ENCODE data around the gene TCFL5. TPM values are rescaled to one million over a fixed set of nuclear protein-coding genes. Genes with fewer than 3 reads are reported as not detected.

Gene TCFL5
- total RNA-seq, 1 donor from 2014 or later, result 6.3 TPM

DNA sequence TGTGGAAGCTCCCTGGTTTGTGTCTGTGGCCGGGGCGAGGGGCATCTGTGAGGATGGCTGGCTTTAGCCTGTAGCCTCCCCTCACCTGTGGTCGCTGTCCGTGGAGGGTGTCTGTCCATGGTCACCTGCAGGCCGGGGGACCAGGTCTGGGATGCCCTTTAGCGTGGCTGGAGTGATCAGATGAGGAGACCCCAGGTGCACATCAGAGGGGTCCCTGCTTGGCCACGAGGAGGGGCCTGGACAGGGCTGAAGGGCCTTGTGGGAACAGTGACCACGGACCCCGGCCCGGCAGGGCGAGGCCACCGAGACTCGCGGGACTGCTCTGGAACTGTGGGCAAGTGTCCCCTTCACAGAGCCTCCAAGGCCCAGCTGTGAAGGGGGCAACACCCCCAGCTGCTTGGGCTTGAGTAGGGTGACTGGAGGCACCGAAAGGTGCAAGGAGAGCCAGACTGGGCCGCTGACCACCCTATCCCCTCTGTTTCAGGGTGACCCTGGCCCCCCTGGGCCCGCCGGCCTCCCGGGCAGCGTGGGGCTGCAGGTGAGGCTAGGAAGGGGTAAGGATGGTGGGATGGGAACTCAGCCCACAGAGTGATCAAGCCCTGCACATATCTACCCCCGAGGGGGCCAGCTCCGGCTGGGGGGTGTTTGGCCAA, 36.2 kb downstream of the TCFL5 start:
- no peak overlapping the region for H3K27ac ChIP-seq (ENCODE audit: low read depth, low read length)
- H3K4me3 ChIP-seq (ENCODE audit: low read length in 3 of 3), result no peak overlapping the region
- H3K27me3 ChIP-seq (ENCODE audit: control insufficient read depth in 3 of 3, insufficient read depth in 3 of 3, low read length in 3 of 3), result peaks cover 2 to 15% (median 13%) of the 10 kb centered on the region in 3 donors
- H3K9ac ChIP-seq (ENCODE audit: low read depth in 1 of 3, low read length in 3 of 3), result no peak overlapping the region
- peaks cover 0 to 8% (median 0%) of the 10 kb centered on the region in 3 donors for H3K4me1 ChIP-seq (ENCODE audit: control insufficient read depth in 3 of 3, insufficient read depth in 3 of 3, low read length in 3 of 3)
- no peaks in the 10 kb centered on the region for H3K36me3 ChIP-seq (ENCODE audit: control insufficient read depth in 3 of 3, insufficient read depth in 3 of 3, low read length in 3 of 3)
- H3K9me3 ChIP-seq (ENCODE audit: control insufficient read depth in 3 of 3, low read length in 3 of 3), result no peaks in the 10 kb centered on the region

DNA sequence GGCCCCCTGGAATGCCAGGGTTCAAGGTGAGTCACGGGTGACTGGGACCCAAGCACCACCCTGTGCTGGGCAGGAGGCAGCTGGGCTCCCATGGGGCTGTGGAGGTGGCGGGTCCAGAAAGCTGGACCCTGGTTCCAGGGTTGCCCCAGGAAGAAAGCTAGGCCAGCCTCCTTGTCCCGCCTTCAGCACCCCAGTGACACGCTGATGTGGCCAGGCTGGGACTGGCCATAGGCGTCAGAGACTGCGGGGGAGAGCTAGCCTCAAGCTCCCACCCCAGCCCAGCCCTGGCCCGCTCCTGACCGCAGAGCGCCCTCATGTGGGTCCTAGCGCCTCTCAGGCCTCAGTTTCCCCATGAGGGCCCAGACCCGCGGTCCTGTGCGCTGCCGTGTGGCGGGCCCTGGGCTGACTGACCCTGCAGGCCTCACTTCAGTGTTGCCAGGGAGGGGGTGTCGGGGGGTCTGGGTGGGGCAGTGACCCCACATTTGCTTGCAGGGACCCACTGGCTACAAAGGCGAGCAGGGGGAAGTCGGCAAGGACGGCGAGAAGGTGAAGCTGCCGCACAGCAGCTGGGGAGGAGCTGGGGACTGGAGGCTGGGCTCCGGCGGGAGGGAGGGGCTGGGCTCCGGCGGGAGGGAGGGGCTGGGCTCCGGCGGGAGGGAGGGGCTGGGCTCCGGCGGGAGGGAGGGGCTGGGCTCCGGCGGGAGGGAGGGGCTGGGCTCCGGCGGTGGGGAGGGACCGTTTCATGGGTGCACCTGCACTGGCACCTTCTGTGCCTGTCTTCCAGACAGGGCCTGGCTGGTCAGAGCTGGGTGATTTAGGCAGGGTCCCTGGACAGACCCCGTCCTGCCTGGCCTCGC, 36.9 kb downstream of the TCFL5 start:
- peaks cover under 1 to 13% (median 2%) of the 10 kb centered on the region in 3 donors for H3K4me1 ChIP-seq (ENCODE audit: control insufficient read depth in 3 of 3, insufficient read depth in 3 of 3, low read length in 3 of 3)
- no peak overlapping the region for H3K27ac ChIP-seq (ENCODE audit: low read depth, low read length)
- H3K27me3 ChIP-seq (ENCODE audit: control insufficient read depth in 3 of 3, insufficient read depth in 3 of 3, low read length in 3 of 3), result peaks cover 9 to 23% (median 20%) of the 10 kb centered on the region in 3 donors
- H3K4me3 ChIP-seq (ENCODE audit: low read length in 3 of 3), result peak overlapping the region in 1 of 3 donors; percentile 35
- no peaks in the 10 kb centered on the region for H3K36me3 ChIP-seq (ENCODE audit: control insufficient read depth in 3 of 3, insufficient read depth in 3 of 3, low read length in 3 of 3)
- H3K9ac ChIP-seq (ENCODE audit: low read depth in 1 of 3, low read length in 3 of 3), result peak overlapping the region in 1 of 3 donors; percentile 62
- no peaks in the 10 kb centered on the region for H3K9me3 ChIP-seq (ENCODE audit: control insufficient read depth in 3 of 3, low read length in 3 of 3)

DNA sequence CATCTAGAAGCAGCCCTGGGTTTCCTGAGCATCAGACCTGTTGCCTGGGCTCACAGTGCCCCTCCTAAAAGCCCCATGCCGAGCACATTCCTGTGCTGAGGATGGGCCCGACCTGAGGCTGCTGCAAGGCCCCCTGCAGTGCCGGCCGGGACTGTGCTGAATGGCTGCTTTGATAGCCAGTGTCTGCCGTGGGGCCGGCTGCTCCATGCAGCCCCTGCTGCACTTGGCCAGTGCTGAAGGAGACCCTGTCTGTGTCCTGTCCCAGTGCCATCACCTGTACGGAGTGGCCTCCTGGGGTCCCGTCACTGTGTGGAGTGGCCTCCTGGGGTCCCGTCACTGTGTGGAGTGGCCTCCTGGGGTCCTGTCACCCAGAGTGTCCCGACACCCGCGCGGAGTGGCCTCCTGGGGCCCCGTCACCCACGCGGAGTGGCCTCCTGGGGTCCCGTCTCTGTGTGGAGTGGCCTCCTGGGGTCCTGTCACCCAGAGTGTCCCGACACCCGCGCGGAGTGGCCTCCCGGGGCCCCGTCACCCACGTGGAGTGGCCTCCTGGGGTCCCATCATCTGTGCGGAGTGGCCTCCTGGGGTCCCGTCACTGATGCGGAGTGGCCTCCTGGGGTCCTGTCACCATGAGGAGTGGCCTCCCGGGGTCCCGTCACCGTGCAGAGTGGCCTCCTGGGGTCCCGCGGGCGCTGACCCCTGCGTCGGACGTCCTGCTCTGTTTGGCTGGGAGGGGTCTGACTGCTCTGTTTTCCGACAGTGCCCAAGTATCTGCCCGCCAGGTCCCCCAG, 37.7 kb downstream of the TCFL5 start:
- Histone ChIP-seq H3K36me3 (ENCODE audit: control insufficient read depth in 3 of 3, insufficient read depth in 3 of 3, low read length in 3 of 3) (no peaks in the 10 kb centered on the region), H3K9me3 (ENCODE audit: control insufficient read depth in 3 of 3, low read length in 3 of 3) (no peaks in the 10 kb centered on the region), H3K27ac (ENCODE audit: low read depth, low read length) (no peak overlapping the region), H3K4me1 (ENCODE audit: control insufficient read depth in 3 of 3, insufficient read depth in 3 of 3, low read length in 3 of 3) (peaks cover 4 to 21% (median 10%) of the 10 kb centered on the region in 3 donors), H3K27me3 (ENCODE audit: control insufficient read depth in 3 of 3, insufficient read depth in 3 of 3, low read length in 3 of 3) (peaks cover 18 to 30% (median 28%) of the 10 kb centered on the region in 3 donors), H3K4me3 (ENCODE audit: low read length in 3 of 3) (no peak overlapping the region), H3K9ac (ENCODE audit: low read depth in 1 of 3, low read length in 3 of 3) (peak overlapping the region in 1 of 3 donors; percentile 62)

DNA sequence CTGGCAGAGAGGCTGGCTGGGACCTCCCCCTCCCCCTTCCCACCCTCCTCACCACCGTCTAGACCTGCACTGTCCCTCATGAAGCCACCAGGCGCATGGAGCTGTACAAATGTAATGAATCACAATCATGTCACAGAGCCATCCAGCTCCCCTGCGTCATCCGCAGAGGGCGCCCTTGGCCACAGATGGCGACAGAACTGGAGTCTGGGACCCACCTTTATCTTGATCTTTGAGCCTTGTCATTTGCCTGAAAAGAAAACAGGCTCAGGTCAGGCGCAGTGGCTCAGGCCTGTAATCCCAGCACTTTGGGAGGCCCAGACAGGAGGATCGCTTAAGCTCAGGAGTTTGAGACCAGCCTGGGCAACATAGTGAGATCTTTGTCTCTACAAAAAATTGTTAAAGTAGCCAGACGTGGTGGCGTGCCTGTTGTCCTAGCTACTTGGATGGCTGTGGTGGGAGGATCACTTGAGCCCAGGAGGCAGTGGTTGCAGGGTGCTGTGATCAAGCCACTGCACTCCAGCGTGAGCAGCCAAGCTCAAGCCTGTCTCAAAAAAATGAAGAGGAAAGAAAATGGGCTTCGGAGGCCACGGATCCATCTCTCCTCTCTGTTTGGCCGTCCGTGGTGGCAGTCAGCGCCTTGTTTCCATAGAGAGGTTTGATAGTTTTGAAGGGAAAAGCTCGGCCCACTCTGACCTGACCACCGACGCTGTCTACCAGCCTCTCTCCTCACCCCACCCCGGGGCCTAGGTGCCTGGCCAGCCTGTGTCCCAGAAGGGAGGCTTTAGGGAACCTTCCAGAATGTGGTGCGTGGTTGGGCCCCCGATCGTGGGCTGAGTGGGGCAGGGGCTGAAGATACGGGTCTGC, 38.6 kb downstream of the TCFL5 start:
- Histone ChIP-seq H3K9me3 (ENCODE audit: control insufficient read depth in 3 of 3, low read length in 3 of 3) (no peaks in the 10 kb centered on the region), H3K36me3 (ENCODE audit: control insufficient read depth in 3 of 3, insufficient read depth in 3 of 3, low read length in 3 of 3) (no peaks in the 10 kb centered on the region), H3K27ac (ENCODE audit: low read depth, low read length) (no peak overlapping the region), H3K4me1 (ENCODE audit: control insufficient read depth in 3 of 3, insufficient read depth in 3 of 3, low read length in 3 of 3) (peaks cover 9 to 30% (median 17%) of the 10 kb centered on the region in 3 donors), H3K27me3 (ENCODE audit: control insufficient read depth in 3 of 3, insufficient read depth in 3 of 3, low read length in 3 of 3) (peaks cover 26 to 39% (median 33%) of the 10 kb centered on the region in 3 donors), H3K4me3 (ENCODE audit: low read length in 3 of 3) (no peak overlapping the region), H3K9ac (ENCODE audit: low read depth in 1 of 3, low read length in 3 of 3) (no peak overlapping the region)

DNA sequence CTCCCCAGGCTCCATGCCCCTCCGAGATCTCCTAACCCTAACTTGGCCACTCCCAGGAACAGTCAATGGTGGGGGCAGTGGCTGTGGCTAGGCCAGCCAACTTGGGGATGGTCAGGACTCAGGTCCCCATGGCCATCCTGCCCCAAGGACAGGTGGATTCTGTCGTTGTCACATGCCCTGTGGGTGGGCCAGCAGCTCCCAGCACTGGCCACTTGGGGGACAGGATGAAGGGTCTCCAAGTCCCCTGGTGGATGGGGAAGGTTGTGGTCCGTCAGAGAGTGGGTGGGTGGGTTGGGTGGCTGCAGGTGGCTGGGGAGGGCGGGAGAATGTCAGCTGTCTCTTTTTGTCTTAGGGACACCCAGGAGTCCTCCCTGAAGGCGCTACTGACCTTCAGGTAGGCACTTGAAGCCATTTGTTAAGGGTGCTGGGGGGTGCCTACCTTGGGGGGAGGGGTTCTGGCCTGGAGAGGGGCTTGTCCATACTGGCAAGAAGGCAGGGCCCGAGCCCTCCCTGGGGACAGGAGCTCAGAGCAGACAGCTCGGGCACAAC, 39.3 kb downstream of the TCFL5 start:
- no peak overlapping the region for H3K27ac ChIP-seq (ENCODE audit: low read depth, low read length)
- H3K9ac ChIP-seq (ENCODE audit: low read depth in 1 of 3, low read length in 3 of 3), result no peak overlapping the region
- no peaks in the 10 kb centered on the region for H3K36me3 ChIP-seq (ENCODE audit: control insufficient read depth in 3 of 3, insufficient read depth in 3 of 3, low read length in 3 of 3)
- no peak overlapping the region for H3K4me3 ChIP-seq (ENCODE audit: low read length in 3 of 3)
- peaks cover 33 to 46% (median 38%) of the 10 kb centered on the region in 3 donors for H3K27me3 ChIP-seq (ENCODE audit: control insufficient read depth in 3 of 3, insufficient read depth in 3 of 3, low read length in 3 of 3)
- peaks cover 9 to 32% (median 17%) of the 10 kb centered on the region in 3 donors for H3K4me1 ChIP-seq (ENCODE audit: control insufficient read depth in 3 of 3, insufficient read depth in 3 of 3, low read length in 3 of 3)
- H3K9me3 ChIP-seq (ENCODE audit: control insufficient read depth in 3 of 3, low read length in 3 of 3), result no peaks in the 10 kb centered on the region

DNA sequence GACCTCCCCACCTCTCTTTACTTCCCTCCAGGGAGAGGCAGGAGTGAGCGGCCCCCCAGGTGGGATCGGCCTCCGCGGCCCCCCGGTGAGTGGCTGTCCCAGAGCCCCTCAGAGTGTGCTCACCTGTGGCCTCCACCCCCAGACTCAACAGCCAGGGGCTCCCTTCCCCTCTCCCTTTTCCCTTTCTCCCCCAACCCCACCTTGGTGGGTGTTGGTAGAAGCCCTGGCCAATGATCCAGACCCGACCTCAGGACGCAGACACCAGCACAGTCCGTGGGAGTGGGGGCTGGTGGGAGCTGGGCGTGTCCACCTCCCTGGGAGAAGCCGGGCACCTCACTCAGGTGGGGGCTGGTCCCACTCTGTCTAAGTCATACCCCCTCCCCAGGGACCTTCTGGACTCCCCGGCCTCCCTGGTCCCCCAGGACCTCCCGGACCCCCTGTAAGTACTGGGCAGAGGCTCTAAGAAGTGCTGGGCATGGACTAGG, 39.9 kb downstream of the TCFL5 start:
- H3K4me3 ChIP-seq (ENCODE audit: low read length in 3 of 3), result no peak overlapping the region
- no peak overlapping the region for H3K27ac ChIP-seq (ENCODE audit: low read depth, low read length)
- no peak overlapping the region for H3K9ac ChIP-seq (ENCODE audit: low read depth in 1 of 3, low read length in 3 of 3)
- peaks cover 9 to 32% (median 17%) of the 10 kb centered on the region in 3 donors for H3K4me1 ChIP-seq (ENCODE audit: control insufficient read depth in 3 of 3, insufficient read depth in 3 of 3, low read length in 3 of 3)
- peaks cover 37 to 47% (median 38%) of the 10 kb centered on the region in 3 donors for H3K27me3 ChIP-seq (ENCODE audit: control insufficient read depth in 3 of 3, insufficient read depth in 3 of 3, low read length in 3 of 3)
- no peaks in the 10 kb centered on the region for H3K36me3 ChIP-seq (ENCODE audit: control insufficient read depth in 3 of 3, insufficient read depth in 3 of 3, low read length in 3 of 3)
- no peaks in the 10 kb centered on the region for H3K9me3 ChIP-seq (ENCODE audit: control insufficient read depth in 3 of 3, low read length in 3 of 3)

DNA sequence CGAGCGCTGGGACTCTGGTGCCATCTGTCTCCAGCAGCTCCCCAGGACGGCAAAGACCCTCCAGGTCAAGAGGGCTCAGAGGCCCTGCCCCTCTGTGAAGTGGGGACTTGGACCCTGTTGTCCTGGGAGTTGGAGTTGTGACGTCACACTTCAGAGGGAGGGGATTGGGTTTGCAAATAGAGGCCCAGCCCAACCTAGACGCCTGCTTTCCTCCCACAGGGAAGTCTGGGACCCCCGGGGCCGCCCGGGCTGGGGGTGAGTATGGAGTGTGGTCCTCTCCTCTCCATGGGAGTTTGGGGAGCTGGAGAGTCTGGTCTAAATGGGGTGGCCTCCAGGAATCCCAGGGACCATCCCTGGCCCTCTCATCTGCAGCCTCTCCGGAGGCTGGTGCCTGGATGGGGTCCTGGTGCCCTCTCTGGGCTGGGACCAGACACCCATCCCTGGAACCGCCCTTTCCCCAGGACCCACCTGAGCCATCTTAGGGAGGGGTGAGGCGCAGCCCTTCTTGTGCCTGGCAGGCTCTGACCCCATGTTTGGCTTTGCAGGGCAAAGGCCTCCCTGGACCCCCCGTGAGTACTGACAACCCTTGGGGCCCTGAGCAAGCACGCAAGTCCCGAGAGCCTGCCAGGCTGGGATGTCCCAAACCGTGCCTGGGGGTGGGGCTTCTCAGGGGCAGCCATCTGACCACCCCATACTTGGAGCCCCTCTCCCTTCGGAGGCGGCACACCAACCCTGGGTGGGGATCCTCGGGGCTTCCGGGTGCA, 40.5 kb downstream of the TCFL5 start:
- Histone ChIP-seq H3K27ac (ENCODE audit: low read depth, low read length) (no peak overlapping the region), H3K4me1 (ENCODE audit: control insufficient read depth in 3 of 3, insufficient read depth in 3 of 3, low read length in 3 of 3) (peaks cover 12 to 37% (median 21%) of the 10 kb centered on the region in 3 donors), H3K36me3 (ENCODE audit: control insufficient read depth in 3 of 3, insufficient read depth in 3 of 3, low read length in 3 of 3) (no peaks in the 10 kb centered on the region), H3K27me3 (ENCODE audit: control insufficient read depth in 3 of 3, insufficient read depth in 3 of 3, low read length in 3 of 3) (peaks cover 42 to 48% (median 43%) of the 10 kb centered on the region in 3 donors), H3K9ac (ENCODE audit: low read depth in 1 of 3, low read length in 3 of 3) (no peak overlapping the region), H3K4me3 (ENCODE audit: low read length in 3 of 3) (no peak overlapping the region), H3K9me3 (ENCODE audit: control insufficient read depth in 3 of 3, low read length in 3 of 3) (no peaks in the 10 kb centered on the region)

DNA sequence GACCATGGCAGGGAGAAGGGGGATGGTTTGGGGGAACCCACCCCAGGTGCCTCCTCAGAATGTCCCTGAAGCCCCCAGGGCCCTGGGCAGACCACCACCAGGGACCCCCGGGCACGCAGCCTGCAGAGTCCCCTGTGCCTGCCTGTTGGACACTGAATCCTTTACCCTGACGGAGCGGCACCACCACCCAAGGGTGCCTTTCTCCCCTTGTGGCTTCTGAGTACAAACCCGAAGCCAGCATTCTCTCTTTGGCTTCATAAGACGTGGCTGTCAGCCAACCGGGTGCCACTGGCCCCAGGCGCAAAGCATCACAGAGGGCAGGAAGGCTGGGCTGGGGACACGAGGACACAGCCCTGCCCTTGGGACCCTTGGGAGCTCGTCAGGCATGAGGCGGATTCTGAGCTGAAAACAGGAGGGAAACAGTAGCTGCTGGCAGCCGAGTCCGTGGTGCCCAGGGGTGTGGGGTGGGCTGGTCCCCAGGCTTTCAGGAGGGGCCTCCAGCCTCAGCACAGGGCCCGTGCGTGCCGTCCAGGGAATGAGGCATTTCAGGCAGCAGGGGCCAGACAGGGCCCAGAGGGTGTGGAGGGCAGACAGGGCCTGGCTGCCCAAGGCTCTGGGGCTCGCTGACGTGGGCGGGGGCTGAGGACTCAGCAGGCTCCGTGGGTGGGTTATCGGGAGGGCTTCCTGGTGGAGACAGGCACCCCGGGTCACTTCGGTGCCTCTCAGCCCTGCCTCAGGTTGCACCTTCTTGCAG, 41.2 kb downstream of the TCFL5 start:
- Histone ChIP-seq H3K4me1 (ENCODE audit: control insufficient read depth in 3 of 3, insufficient read depth in 3 of 3, low read length in 3 of 3) (peaks cover 14 to 40% (median 24%) of the 10 kb centered on the region in 3 donors), H3K27me3 (ENCODE audit: control insufficient read depth in 3 of 3, insufficient read depth in 3 of 3, low read length in 3 of 3) (peaks cover 47 to 54% (median 48%) of the 10 kb centered on the region in 3 donors), H3K27ac (ENCODE audit: low read depth, low read length) (no peak overlapping the region), H3K4me3 (ENCODE audit: low read length in 3 of 3) (no peak overlapping the region), H3K36me3 (ENCODE audit: control insufficient read depth in 3 of 3, insufficient read depth in 3 of 3, low read length in 3 of 3) (no peaks in the 10 kb centered on the region), H3K9me3 (ENCODE audit: control insufficient read depth in 3 of 3, low read length in 3 of 3) (no peaks in the 10 kb centered on the region), H3K9ac (ENCODE audit: low read depth in 1 of 3, low read length in 3 of 3) (no peak overlapping the region)
